ENCODE results near the gene CPNE5. TPM values are rescaled to one million over a fixed set of nuclear protein-coding genes. Genes with fewer than 3 reads are reported as not detected.

CPNE5 gene
- total and polyA plus RNA-seq, 7 donors, result 0.03 to 1.7 (median 0.41) TPM

DNA sequence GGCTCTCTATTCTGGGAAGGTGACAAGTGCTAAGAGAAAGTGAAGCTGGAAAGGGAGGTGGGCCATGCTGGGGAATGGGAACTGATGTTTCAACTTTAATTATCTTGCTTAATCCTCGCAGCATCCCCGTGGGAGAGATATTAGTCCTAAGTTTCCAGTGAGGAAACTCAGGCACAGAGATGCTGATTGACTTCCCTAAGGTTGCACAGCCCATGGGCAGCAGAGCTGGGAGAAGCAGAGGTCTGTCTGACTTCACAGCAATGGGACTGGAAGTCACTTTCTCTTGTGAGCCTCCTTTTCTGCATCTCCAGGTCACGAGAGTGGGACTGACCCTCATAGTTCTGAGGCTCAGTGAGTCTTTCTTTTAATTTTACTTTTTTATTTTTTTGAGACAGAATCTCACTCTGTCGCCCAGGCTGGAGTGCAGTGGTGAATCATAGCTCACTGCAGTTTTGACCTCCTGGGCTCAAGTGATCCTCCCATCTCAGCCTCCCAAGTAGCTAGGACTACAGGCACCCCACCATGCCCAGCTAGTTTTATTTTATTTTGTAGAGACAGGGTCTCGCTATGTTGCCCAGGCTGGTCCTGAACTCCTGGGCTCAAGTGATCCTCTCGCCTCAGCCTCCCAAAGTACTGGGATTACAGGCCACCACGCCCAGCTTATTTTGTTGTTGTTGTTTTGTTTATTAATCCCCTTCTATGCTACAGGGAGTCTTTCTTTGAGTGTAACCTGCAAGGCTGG is 139.0 kb downstream of the CPNE5 start:
- intact Hi-C loops (cut with DNase I), result no loop called here

DNA sequence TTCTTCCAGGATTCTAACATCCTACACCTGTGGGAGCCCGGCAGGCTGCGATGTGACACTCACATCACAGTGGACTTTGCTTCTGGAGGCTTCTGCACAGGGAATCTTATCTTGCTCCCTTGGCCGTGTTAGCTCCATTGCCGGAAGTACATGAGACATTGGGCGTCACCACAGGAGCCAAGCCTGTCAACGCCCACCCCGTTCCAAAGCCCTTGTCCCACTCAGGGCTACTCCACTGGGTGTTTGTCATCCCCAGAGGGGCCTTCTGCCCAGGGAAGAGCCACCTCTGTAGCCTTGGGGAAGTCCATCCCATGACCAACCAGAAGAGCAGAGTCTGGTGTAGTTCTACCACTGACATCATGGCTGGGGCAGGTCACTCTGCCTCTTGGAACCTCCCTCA is 139.9 kb downstream of the CPNE5 start:
- Histone ChIP-seq H3K9me3 (peaks cover 4% of the 10 kb centered on the region), H3K36me3 (ENCODE audit: insufficient read depth in 1 of 2, low read depth in 1 of 2) (no peaks in the 10 kb centered on the region), H3K27ac (no peak overlapping the region), H3K27me3 (ENCODE audit: insufficient read depth in 3 of 3, low read length in 2 of 3) (no peaks in the 10 kb centered on the region), H3K4me3 (no peak overlapping the region), H3K4me1 (no peaks in the 10 kb centered on the region)
- WGBS, 3 donors, result 86 to 90% (median 88%) methylated on average over 7 of the region's 7 CpGs
- peak in 1 of 2 donors; percentile 32 for DNase-seq
- intact Hi-C loops (cut with DNase I), result loop anchor here in 1 of 2 donors (5.0 kb wide), 1 partner anchor 53 kb away; no protein-coding TSS in a partner anchor
- TF ChIP-seq, protein P1, sequence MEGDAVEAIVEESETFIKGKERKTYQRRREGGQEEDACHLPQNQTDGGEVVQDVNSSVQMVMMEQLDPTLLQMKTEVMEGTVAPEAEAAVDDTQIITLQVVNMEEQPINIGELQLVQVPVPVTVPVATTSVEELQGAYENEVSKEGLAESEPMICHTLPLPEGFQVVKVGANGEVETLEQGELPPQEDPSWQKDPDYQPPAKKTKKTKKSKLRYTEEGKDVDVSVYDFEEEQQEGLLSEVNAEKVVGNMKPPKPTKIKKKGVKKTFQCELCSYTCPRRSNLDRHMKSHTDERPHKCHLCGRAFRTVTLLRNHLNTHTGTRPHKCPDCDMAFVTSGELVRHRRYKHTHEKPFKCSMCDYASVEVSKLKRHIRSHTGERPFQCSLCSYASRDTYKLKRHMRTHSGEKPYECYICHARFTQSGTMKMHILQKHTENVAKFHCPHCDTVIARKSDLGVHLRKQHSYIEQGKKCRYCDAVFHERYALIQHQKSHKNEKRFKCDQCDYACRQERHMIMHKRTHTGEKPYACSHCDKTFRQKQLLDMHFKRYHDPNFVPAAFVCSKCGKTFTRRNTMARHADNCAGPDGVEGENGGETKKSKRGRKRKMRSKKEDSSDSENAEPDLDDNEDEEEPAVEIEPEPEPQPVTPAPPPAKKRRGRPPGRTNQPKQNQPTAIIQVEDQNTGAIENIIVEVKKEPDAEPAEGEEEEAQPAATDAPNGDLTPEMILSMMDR (IDR thresholded peaks at IDR 0.05), result no peak
- peak in 1 of 4 donors; percentile 14 for ATAC-seq

More for the DNA sequence above, 139.0 kb downstream of the CPNE5 start:
- TF ChIP-seq, protein P1 (IDR thresholded peaks at IDR 0.05), result no peak
- peak in 1 of 2 donors; percentile 6 for DNase-seq
- Histone ChIP-seq H3K9me3 (peaks cover 4% of the 10 kb centered on the region), H3K27ac (no peak overlapping the region), H3K27me3 (ENCODE audit: insufficient read depth in 3 of 3, low read length in 2 of 3) (no peaks in the 10 kb centered on the region), H3K4me1 (no peaks in the 10 kb centered on the region), H3K4me3 (no peak overlapping the region), H3K36me3 (ENCODE audit: insufficient read depth in 1 of 2, low read depth in 1 of 2) (no peaks in the 10 kb centered on the region)
- no peak for ATAC-seq
- 86 to 89% (median 88%) methylated on average over 7 of the region's 7 CpGs for WGBS, 3 donors

DNA sequence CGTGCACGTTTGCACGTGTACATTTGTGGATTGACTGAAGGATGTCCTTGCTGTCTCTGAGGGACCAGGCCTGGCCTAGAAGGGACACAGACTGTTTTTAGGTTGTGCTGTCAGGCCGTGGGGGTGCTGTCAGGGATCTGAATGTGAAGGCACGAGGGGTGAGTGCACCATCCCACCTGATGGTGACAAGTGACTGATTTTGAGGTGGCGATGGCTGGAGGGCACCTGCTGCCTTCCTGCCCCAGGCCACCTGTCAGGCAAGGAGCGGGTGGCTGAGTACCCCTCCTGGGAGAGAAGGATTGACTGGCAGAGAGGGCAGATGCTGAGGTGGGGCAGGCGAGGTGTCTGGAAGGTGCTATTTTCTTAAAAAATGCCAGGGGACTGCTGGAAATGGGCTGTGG is 140.4 kb downstream of the CPNE5 start:
- no peak overlapping the region for H3K27ac ChIP-seq
- TF ChIP-seq, protein P1 (IDR thresholded peaks at IDR 0.05), result no peak
- H3K36me3 ChIP-seq (ENCODE audit: insufficient read depth in 1 of 2, low read depth in 1 of 2), result no peaks in the 10 kb centered on the region
- DNase-seq (peak in 1 of 2 donors; percentile 18), ATAC-seq (no peak)
- no peaks in the 10 kb centered on the region for H3K4me1 ChIP-seq
- peaks cover 4% of the 10 kb centered on the region for H3K9me3 ChIP-seq
- H3K27me3 ChIP-seq (ENCODE audit: insufficient read depth in 3 of 3, low read length in 2 of 3), result no peaks in the 10 kb centered on the region
- whole genome bisulfite sequencing, 3 donors, result 86 to 90% (median 88%) methylated on average over 8 of the region's 8 CpGs
- intact Hi-C loops (cut with DNase I), result loop anchor here in 1 of 2 donors (5.0 kb wide), 1 partner anchor 53 kb away; no protein-coding TSS in a partner anchor
- H3K4me3 ChIP-seq, result no peak overlapping the region

GRCh38 chr6:36698196-36698595 is 141.0 kb downstream of the CPNE5 start:
- intact Hi-C loops (cut with DNase I), result loop anchor here in 1 of 2 donors (5.0 kb wide), 1 partner anchor 54 kb away; no protein-coding TSS in a partner anchor
- H3K36me3 ChIP-seq (ENCODE audit: insufficient read depth in 1 of 2, low read depth in 1 of 2), result no peaks in the 10 kb centered on the region
- DNase-seq (no peak), ATAC-seq (no peak)
- WGBS, 3 donors, result 88 to 94% (median 88%) methylated on average over 6 of the region's 6 CpGs
- H3K27ac ChIP-seq, result no peak overlapping the region
- peaks cover 4% of the 10 kb centered on the region for H3K9me3 ChIP-seq
- no peaks in the 10 kb centered on the region for H3K27me3 ChIP-seq (ENCODE audit: insufficient read depth in 3 of 3, low read length in 2 of 3)
- H3K4me1 ChIP-seq, result peaks cover under 1% of the 10 kb centered on the region
- H3K4me3 ChIP-seq, result no peak overlapping the region
- TF ChIP-seq, protein P1 (IDR thresholded peaks at IDR 0.05), result no peak

All from psoas muscle (tissue), 8 donors.